ENCODE data around the gene LYRM4.

LYRM4 gene

DNA sequence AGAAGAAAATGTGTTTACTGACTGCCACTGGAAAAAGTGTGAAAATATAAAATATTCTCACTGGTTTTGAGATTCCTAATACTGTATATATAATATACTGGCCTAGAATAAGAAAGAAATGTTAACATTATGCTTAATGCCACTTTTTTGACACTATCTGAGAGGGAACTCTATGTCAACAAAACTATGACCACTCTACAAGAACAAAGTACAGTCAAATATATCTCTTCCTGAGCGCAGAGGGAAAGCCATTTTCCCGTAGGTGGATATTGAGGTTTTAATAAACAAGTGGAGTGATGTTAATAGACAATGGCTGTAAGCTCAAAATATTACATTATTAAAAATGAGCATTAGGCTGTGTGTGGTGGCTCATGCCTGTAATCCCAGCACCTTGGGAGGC, 24.9 kb downstream of the LYRM4 start:
- CTCF ChIA-PET: interaction anchor here (1.5 kb wide), 1 partner anchor 9 kb away, joined by 5 read pairs; no protein-coding TSS in a partner anchor
- no peak overlapping the region for H3K4me3 ChIP-seq (ENCODE audit: low read depth, low read length)
- H3K36me3 ChIP-seq (ENCODE audit: control insufficient read depth in 2 of 2, insufficient read depth in 1 of 2, low read length in 2 of 2): no peaks in the 10 kb centered on the region; a peak in 1 of 3 replicates
- no peaks in the 10 kb centered on the region for H3K9me3 ChIP-seq (ENCODE audit: control insufficient read depth, insufficient read depth, low read depth, low read length)
- POLR2A ChIA-PET: interaction anchor here (0.6 kb wide), 1 partner anchor 1403 kb away, joined by 3 read pairs; no protein-coding TSS in a partner anchor
- TF ChIP-seq KLF8 (tag by site-specific recombination; IDR thresholded peaks at IDR 0.05) (no peak), ZFP41 (tag by site-specific recombination; IDR thresholded peaks at IDR 0.05; ENCODE audit: borderline replicate concordance) (no peak), ZNF404 (tag by site-specific recombination; IDR thresholded peaks at IDR 0.05) (no peak), GLIS1 (tag by site-specific recombination; IDR thresholded peaks at IDR 0.05) (no peak), MYNN (tag by site-specific recombination; IDR thresholded peaks at IDR 0.05; ENCODE audit: borderline replicate concordance) (no peak), ZBTB20 (tag by site-specific recombination; IDR thresholded peaks at IDR 0.05) (no peak), ZBTB1 (tag by site-specific recombination; IDR thresholded peaks at IDR 0.05) (no peak), SETDB1 (IDR thresholded peaks at IDR 0.05; ENCODE audit: insufficient read length, low read length) (no peak)
- TF ChIP-seq, protein P1, sequence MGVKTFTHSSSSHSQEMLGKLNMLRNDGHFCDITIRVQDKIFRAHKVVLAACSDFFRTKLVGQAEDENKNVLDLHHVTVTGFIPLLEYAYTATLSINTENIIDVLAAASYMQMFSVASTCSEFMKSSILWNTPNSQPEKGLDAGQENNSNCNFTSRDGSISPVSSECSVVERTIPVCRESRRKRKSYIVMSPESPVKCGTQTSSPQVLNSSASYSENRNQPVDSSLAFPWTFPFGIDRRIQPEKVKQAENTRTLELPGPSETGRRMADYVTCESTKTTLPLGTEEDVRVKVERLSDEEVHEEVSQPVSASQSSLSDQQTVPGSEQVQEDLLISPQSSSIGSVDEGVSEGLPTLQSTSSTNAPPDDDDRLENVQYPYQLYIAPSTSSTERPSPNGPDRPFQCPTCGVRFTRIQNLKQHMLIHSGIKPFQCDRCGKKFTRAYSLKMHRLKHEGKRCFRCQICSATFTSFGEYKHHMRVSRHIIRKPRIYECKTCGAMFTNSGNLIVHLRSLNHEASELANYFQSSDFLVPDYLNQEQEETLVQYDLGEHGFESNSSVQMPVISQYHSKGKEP (tag by site-specific recombination; IDR thresholded peaks at IDR 0.05): no peak
- TF ChIP-seq, protein P2, sequence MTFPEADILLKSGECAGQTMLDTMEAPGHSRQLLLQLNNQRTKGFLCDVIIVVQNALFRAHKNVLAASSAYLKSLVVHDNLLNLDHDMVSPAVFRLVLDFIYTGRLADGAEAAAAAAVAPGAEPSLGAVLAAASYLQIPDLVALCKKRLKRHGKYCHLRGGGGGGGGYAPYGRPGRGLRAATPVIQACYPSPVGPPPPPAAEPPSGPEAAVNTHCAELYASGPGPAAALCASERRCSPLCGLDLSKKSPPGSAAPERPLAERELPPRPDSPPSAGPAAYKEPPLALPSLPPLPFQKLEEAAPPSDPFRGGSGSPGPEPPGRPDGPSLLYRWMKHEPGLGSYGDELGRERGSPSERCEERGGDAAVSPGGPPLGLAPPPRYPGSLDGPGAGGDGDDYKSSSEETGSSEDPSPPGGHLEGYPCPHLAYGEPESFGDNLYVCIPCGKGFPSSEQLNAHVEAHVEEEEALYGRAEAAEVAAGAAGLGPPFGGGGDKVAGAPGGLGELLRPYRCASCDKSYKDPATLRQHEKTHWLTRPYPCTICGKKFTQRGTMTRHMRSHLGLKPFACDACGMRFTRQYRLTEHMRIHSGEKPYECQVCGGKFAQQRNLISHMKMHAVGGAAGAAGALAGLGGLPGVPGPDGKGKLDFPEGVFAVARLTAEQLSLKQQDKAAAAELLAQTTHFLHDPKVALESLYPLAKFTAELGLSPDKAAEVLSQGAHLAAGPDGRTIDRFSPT (tag by site-specific recombination; IDR thresholded peaks at IDR 0.05): no peak
- TF ChIP-seq, protein P3, sequence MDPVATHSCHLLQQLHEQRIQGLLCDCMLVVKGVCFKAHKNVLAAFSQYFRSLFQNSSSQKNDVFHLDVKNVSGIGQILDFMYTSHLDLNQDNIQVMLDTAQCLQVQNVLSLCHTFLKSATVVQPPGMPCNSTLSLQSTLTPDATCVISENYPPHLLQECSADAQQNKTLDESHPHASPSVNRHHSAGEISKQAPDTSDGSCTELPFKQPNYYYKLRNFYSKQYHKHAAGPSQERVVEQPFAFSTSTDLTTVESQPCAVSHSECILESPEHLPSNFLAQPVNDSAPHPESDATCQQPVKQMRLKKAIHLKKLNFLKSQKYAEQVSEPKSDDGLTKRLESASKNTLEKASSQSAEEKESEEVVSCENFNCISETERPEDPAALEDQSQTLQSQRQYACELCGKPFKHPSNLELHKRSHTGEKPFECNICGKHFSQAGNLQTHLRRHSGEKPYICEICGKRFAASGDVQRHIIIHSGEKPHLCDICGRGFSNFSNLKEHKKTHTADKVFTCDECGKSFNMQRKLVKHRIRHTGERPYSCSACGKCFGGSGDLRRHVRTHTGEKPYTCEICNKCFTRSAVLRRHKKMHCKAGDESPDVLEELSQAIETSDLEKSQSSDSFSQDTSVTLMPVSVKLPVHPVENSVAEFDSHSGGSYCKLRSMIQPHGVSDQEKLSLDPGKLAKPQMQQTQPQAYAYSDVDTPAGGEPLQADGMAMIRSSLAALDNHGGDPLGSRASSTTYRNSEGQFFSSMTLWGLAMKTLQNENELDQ (tag by site-specific recombination; IDR thresholded peaks at IDR 0.05; ENCODE audit: low read depth): no peak
- peaks cover 6% of the 10 kb centered on the region; the same call in 1 of the 2 replicates for H3K4me1 ChIP-seq (ENCODE audit: control insufficient read depth, insufficient read depth, low read length)
- H3K27ac ChIP-seq (ENCODE audit: extremely low read depth, low read depth, low read length): no peak overlapping the region

DNA sequence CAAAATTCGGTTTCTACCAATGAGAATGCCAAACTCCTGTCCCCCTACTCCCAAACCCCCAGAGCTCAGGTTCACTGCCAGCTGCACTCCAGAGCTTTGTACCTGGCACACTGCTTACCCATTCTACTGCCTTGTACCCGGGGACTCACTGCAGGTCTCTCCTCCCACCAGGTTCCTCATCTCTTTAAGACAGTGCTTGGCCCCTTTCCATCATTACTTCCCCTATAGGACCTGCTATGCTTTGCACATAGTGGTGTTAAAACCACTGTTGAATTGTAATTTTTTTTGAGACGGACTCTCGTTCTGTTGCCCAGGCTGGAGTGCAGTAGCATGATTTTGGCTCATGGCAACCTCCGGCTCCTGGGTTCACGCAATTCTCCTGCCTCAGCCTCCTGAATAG, 25.9 kb downstream of the LYRM4 start:
- no peak overlapping the region for H3K27ac ChIP-seq (ENCODE audit: extremely low read depth, low read depth, low read length)
- CTCF ChIA-PET: interaction anchor here (1.3 to 1.5 kb wide), 2 partner anchors 10 to 145 kb away, joined by 3 to 5 read pairs; no protein-coding TSS in a partner anchor
- no peaks in the 10 kb centered on the region; a peak in 1 of 3 replicates for H3K36me3 ChIP-seq (ENCODE audit: control insufficient read depth in 2 of 2, insufficient read depth in 1 of 2, low read length in 2 of 2)
- POLR2A ChIA-PET: no interaction called here
- no peak overlapping the region for H3K4me3 ChIP-seq (ENCODE audit: low read depth, low read length)
- H3K4me1 ChIP-seq (ENCODE audit: control insufficient read depth, insufficient read depth, low read length): peaks cover 6% of the 10 kb centered on the region; the same call in 1 of the 2 replicates
- no peaks in the 10 kb centered on the region for H3K9me3 ChIP-seq (ENCODE audit: control insufficient read depth, insufficient read depth, low read depth, low read length)
- TF ChIP-seq ZNF19 (tag by site-specific recombination; IDR thresholded peaks at IDR 0.05; ENCODE audit: low read depth): no peak
- TF ChIP-seq ZNF530 (tag by site-specific recombination; IDR thresholded peaks at IDR 0.05; ENCODE audit: low read depth): no peak
- TF ChIP-seq, protein P4, sequence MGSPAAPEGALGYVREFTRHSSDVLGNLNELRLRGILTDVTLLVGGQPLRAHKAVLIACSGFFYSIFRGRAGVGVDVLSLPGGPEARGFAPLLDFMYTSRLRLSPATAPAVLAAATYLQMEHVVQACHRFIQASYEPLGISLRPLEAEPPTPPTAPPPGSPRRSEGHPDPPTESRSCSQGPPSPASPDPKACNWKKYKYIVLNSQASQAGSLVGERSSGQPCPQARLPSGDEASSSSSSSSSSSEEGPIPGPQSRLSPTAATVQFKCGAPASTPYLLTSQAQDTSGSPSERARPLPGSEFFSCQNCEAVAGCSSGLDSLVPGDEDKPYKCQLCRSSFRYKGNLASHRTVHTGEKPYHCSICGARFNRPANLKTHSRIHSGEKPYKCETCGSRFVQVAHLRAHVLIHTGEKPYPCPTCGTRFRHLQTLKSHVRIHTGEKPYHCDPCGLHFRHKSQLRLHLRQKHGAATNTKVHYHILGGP (tag by site-specific recombination; IDR thresholded peaks at IDR 0.05): no peak

Data from HEK293 (cell line).